ENCODE results near the gene TUBB3.
"Not testable (repeated sequence)": the region's sequence is repeated elsewhere in the genome, so short reads cannot be mapped to it uniquely, and the experiment has no call there.

Gene TUBB3

DNA sequence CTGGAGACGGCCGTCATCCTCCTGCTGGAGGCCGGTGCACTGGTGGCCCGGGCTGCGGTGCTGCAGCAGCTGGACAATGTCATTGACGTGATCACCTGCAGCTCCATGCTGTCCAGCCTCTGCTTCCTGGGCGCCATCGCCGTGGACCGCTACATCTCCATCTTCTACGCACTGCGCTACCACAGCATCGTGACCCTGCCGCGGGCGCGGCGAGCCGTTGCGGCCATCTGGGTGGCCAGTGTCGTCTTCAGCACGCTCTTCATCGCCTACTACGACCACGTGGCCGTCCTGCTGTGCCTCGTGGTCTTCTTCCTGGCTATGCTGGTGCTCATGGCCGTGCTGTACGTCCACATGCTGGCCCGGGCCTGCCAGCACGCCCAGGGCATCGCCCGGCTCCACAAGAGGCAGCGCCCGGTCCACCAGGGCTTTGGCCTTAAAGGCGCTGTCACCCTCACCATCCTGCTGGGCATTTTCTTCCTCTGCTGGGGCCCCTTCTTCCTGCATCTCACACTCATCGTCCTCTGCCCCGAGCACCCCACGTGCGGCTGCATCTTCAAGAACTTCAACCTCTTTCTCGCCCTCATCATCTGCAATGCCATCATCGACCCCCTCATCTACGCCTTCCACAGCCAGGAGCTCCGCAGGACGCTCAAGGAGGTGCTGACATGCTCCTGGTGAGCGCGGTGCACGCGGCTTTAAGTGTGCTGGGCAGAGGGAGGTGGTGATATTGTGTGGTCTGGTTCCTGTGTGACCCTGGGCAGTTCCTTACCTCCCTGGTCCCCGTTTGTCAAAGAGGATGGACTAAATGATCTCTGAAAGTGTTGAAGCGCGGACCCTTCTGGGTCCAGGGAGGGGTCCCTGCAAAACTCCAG lies 3.4 kb upstream of the TUBB3 start:
- no peak for DNase-seq

GRCh38 chr16:89920723-89921122 lies 2.4 kb upstream of the TUBB3 start:
- no peak for DNase-seq

DNA sequence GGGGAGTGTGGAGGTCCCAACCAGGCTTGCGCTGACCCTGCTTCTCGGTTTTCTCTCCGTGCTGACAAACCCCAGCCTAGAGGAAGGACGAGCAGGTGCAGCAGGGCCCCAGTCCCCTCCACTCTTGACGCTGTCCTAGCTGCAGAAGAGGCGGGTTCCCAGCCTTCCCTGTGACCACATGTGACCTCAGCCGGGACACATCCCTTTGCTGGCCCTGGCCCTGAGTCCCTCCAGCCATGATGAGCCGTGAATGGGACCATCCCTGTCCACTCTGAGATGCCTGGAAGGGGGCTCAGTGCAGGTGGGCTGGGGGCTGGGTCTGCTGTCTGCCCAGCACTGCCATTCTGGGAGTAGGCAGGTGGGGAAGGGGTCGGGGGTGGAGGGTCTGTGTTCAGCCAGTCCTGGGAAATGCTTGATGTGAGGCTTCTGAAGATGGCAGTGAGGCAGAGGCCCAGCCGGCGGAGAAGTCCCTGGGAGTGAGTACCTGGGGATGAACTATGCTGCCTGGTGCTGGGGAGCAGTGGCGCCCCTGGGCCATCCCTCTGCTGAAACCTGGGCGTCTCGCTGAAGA lies 1.9 kb upstream of the TUBB3 start:
- DNase-seq, result peak; percentile 42

GRCh38 chr16:89921702-89922476 lies 1.3 kb upstream of the TUBB3 start:
- peak; percentile 100 for DNase-seq

GRCh38 chr16:89922477-89922883 lies 662 bp upstream of the TUBB3 start:
- peak; percentile 90 for DNase-seq

- peak; percentile 51 for DNase-seq
Observed at GRCh38 chr16:89923640-89924296, 626 bp downstream of the TUBB3 start.

DNA sequence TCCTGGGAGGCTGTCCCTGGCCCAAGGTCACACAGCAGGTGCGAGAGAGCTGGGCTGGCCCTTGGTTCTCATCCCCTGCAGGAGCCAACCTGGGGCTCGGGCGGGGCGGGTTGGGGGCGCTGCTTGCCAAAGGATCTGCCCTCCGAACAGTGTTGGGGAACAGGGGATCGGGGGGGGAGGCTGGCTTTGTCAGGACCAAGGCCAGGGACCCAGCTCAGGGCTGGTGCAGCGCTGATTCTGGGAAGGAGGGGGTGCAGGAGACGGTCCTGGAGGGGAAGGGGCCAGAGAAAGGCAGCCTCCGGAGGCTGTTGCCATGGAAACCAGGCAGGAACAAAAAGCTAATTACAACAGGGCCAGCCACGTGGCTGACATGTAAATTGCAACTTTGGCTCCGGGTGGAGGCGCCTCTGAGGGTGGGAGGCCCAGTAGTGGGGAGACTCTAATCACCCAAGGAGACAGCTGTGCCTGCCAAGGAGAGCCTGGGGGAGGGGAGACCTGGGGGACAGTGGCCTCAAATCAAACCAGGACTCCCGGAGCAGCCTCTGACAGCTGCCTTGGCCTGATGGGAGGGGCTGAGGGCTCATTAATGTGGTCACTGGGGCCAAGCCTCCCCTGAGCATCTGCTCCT lies 1.3 kb downstream of the TUBB3 start:
- peak; percentile 65 for DNase-seq

- peak; percentile 51 for DNase-seq
Observed at GRCh38 chr16:89924925-89925307, 1.8 kb downstream of the TUBB3 start.

DNA sequence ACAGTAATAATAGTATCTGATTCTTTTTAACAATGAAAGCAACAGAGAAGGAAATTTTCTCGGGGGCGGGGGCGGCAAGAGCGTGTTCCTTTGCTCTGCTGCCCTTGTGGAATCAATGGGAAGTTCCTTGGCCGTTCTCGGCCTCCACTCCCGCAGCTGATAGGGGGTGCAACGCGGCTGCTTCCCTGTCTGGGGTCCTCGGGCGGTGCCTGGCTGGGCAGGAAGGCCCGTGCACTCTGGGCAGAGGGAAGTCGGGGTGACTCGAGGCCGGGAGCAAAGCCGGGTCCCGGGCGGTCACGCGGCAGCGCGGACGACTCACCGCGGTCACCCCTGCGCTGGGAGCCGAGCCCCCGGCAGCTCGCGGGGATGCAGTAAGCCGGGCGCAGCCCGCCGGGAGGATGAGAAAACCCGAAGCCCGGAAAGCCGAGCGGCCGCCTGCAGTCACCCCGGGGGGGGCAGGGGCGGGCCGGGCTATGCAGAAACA lies 2.5 kb downstream of the TUBB3 start:
- peak; percentile 74 for DNase-seq

DNA sequence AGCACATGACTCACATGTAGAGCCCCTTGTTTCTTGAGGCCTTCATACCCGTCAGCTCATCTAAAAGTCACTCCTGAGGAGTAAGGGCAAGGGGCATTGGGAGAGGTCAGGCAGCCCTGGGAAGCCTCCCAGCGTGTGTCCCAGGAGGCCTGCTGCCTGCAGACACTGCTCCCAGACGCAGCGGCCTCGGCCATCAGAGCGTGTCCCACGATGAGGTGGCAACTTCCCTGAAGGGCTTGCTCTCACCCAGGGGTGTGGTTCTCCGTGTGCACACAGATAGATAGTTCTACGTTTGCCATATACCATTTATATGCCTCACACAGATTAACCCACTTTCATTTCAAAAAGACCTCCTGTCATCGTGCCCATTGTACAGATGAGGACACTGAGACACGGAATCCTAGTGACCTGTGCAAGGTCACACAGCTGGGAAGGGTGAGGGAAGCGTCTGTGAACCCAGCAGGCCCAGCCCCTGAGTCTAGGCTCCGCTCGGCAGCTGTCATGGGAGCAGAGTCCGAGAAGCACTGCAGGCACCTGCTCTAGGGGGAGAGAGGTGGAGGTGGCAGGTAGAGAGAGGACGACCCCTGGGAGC lies 8.3 kb downstream of the TUBB3 start:
- DNase-seq, result no peak

DNA sequence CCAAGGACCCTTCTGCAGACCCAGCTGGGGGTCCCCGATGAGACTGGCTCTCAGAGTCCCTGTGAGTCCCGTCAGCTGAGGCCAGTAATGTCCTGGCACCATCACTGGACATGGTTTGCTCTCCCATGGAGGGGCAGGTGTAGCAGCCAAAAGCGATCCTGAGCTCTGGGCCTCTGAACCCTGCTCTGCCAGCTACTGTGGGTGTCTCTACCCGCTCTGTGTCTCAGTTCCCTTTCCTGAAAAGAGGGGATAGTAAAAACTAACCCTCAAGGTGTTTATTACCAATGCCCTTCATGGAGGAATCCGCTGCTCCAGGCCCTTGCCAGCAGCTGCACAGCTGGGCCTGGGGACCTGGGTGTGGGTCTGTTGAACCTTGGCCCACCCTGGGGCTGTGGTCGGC lies 8.8 kb downstream of the TUBB3 start:
- DNase-seq, result no peak

DNA sequence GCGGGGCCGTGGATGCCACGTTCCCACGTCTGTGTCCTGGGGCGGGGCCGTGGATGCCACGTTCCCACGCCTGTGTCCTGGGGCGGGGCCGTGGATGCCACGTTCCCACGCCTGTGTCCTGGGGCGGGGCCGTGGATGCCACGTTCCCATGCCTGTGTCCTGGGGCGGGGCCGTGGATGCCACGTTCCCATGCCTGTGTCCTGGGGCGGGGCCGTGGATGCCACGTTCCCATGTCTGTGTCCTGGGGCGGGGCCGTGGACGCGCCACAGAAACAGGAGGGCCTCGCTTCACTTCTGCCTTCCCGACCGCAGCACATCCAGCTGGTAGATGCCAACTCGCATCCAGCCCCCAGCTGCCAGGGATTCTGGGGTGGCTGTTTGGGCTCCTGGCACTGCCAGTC lies 10.9 kb downstream of the TUBB3 start:
- DNase-seq, result not testable (repeated sequence)

GRCh38 chr16:89934611-89935553 lies 11.7 kb downstream of the TUBB3 start:
- DNase-seq, result no peak

DNA sequence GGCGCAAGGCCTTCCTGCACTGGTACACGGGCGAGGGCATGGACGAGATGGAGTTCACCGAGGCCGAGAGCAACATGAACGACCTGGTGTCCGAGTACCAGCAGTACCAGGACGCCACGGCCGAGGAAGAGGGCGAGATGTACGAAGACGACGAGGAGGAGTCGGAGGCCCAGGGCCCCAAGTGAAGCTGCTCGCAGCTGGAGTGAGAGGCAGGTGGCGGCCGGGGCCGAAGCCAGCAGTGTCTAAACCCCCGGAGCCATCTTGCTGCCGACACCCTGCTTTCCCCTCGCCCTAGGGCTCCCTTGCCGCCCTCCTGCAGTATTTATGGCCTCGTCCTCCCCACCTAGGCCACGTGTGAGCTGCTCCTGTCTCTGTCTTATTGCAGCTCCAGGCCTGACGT lies 12.5 kb downstream of the TUBB3 start:
- DNase-seq, result not testable (repeated sequence)

DNA sequence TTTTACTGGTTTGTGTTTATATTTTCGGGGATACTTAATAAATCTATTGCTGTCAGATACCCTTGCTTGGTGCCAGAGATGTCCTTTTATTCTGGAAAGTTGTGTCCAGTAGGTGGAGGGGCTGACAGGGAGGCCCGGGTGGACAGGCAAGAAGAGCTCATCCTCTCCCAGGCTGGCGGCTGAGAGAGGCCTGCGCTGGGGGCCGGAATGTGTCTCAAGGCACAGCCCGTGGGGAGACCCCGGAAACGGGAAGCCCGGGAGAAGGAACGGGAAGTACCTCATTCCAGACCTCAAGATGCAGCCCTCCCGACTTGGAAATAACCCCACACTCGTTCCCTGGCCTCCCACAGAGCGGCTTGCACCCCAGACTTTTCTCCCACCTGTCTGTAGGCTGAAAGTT lies 12.9 kb downstream of the TUBB3 start:
- no peak for DNase-seq

DNA sequence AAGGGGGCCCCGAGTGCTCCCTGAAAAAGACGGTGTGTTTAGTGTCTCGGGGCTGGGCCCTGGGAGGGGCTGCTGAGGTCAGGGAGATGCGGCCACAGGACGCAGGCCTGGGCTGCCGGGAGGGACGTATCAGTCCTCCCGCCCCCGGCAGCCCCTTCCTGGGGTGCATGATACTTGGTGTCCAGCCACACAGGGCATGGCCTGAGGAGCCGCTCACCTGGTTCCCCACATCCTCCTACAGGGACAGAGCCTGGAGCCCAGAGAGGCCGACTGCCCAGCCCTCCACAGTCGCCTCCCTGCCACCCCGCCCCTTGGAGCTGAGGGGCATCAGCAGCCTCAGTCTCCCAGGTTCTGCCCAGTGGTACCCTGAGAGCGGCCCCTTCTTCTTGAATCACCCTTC lies 13.4 kb downstream of the TUBB3 start:
- DNase-seq, result no peak

- no peak for DNase-seq
Observed at GRCh38 chr16:89936981-89937380, 13.8 kb downstream of the TUBB3 start.

GRCh38 chr16:89938175-89938885 lies 15.2 kb downstream of the TUBB3 start:
- no peak for DNase-seq

DNA sequence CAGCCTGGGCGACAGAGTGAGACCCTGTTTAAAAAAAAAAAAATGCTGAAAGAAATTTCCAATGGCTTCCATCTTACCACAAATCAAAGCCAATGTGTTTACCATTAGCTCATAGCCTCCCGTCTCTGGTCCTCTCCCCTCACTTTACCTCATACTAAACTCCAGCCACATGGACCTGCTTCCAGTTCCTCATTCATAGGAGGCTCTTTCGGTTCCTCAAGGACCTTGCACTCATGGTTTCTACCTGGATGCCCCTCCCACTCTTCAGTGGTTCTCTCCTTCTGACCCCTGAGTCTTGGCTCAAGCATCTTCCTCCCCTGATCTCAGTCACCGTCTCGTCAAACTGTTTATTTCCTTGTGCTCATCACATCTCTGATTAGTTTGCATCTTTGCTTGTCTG lies 21.6 kb downstream of the TUBB3 start:
- DNase-seq, result no peak

GRCh38 chr16:89945654-89946053 lies 22.5 kb downstream of the TUBB3 start:
- no peak for DNase-seq
